HG02938 (cell line): ENCODE measurements around the gene CTDSP2.
A peak's percentile ranks its signal among the peaks of the same experiment; 100 is the strongest.
"Not testable (repeated sequence)": the region's sequence is repeated elsewhere in the genome, so short reads cannot be mapped to it uniquely, and the experiment has no call there.

Experiments
- ATAC-seq: cut with Tn5 transposase; IDR thresholded peaks from one replicate; pipeline ENCODE4 v1.9.1; 2021; ENCODE audit warnings: mild to moderate bottlenecking, moderate library complexity; ENCODE audit not compliant: unreplicated experiment

The CTDSP2 gene

GRCh38 chr12:57783861-57784260 is 62.7 kb downstream of the CTDSP2 start:
- no peak for ATAC-seq

- no peak for ATAC-seq
These were observed 63.1 kb downstream of the CTDSP2 start for GRCh38 chr12:57783466-57783801.

- peak; percentile 86 for ATAC-seq
These were observed 63.7 kb downstream of the CTDSP2 start, which contains the start of gene TSFM for GRCh38 chr12:57782608-57783465. Gene TSFM, plus strand, starts transcription at chr12:57782787. Its CDS starts 15 bp downstream, at chr12:57782802.

DNA sequence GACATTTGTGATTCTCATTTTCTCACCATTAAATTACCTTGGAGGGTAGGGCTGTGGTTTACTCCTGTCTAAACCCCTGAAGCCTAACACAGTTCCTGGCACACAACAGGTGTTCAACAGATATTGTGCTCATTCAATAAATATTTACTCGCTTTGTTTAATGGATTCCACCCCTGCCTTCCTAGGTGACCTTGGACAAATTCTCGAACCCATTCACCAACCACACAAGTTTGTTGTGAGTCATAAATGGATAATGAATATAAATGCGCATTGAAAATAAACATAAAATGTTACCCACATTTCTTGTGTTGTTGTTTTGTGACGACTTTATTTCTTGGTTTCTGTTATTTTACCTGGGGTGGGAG is 64.3 kb downstream of the CTDSP2 start:
- no peak for ATAC-seq

- ATAC-seq = no peak
These were observed 64.7 kb downstream of the CTDSP2 start for GRCh38 chr12:57781801-57782200.

GRCh38 chr12:57781244-57781643 is 65.3 kb downstream of the CTDSP2 start:
- ATAC-seq = no peak

- no peak for ATAC-seq
These were observed 66.1 kb downstream of the CTDSP2 start for GRCh38 chr12:57780284-57780897.

DNA sequence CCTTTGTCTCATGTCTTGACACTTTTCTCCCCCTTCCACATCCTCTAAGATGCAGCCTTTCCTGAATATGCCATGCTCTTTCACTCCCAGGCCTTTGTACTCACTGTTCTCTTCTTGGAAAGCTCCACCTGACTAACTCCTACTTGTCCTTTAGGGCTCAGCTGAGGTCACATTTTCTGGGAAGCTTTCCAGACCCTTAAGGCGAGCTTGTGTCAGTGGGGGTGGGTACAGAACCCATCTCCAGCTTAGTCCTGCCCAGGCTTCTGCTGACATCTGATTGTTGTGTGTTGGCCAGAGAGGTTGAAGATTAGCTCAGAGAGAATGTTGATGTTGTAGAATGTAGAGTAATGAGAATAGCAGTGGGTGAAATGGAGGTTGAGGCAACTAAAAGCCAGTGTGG is 66.8 kb downstream of the CTDSP2 start:
- ATAC-seq = no peak

DNA sequence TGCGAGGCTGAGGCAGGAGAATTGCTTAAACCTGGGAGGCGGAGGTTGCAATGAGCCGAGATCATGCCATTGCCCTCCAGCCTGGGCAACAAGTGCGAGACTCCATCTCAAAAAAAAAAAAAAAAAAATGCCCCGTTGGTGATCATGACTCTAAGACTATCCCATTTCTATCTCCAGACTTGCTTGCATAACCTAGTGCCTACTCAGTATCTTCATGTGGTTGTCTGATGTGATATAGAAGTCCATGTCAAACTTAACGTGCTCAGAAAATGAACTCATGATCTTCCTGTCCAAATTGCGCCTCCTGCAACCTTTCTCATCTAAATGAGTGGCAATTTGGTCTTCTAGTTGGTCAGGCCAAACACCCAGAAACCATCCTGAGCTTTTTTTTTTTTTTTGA is 68.6 kb downstream of the CTDSP2 start:
- ATAC-seq = no peak

DNA sequence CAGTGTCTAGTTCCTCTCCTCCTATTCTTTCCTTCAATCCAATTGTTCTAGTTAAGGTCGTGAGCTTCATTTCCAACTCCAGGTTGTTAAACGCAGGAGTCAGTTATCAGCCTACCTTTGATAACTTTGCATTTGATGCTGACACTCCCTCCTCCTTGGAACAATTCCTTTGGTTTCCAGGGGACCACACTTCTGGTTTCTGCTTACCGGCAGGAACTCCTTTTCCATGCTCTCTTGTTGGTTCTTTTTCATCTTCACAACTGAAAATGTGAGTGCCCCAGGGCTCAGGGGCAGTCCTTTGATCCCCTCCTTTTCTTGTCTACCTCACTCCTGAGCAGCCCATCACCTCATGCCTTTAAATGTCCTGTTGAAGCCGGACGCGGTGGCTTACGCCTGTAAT is 69.2 kb downstream of the CTDSP2 start:
- ATAC-seq = no peak

GRCh38 chr12:57776247-57776587 is 70.3 kb downstream of the CTDSP2 start:
- no peak for ATAC-seq

DNA sequence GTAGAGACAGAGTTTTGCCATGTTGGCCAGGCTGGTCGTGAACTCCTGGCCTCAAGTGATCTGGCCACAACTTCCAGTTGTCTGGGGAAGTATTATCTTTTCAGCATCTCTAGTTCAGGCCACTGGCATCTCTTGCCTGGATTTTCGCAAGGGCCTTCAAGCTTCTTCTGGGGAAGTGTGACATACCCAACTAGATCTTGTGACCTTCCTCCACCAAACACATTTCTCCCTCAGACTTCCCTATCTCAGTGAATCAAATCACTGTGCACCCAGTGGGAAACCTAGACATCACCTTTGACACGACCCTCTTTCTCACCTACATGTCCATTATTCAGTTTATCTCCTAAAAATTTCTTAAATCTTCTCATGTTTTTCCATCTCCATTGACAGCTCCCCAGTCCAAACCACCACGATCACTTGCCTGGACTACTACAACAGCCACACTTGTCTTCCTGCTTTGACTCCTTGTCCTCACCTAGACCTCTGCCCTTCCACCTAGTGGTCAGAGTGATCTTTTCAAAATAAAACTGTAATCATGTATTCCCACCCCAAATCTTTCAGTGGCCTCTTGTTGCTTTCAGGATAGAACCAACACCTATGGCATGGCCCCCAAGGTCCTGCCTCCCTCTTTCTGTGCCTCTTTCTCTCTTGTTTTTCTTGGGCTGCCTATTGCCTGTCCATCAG is 70.8 kb downstream of the CTDSP2 start:
- ATAC-seq = no peak

DNA sequence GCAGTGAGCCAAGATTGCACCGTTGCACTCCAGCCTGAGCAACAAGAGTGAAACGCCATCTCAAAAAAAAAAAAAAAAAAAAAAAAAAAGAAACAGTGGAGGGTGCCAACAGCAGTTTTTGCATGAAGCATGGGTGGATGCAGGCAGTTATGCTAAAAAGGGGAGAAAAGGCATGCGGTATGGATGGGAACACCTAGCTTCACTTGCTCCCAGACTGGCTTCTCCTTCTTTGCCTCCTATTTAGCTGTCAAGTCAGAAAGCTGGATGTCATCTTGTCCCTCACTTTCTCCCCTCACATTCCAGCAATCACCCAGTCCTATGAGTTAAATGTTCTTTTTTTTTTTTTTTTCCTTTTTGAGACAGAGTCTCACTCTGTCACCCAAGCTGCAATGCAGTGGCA is 71.5 kb downstream of the CTDSP2 start:
- no peak for ATAC-seq

GRCh38 chr12:57774634-57775033 is 71.9 kb downstream of the CTDSP2 start:
- ATAC-seq = not testable (repeated sequence)

DNA sequence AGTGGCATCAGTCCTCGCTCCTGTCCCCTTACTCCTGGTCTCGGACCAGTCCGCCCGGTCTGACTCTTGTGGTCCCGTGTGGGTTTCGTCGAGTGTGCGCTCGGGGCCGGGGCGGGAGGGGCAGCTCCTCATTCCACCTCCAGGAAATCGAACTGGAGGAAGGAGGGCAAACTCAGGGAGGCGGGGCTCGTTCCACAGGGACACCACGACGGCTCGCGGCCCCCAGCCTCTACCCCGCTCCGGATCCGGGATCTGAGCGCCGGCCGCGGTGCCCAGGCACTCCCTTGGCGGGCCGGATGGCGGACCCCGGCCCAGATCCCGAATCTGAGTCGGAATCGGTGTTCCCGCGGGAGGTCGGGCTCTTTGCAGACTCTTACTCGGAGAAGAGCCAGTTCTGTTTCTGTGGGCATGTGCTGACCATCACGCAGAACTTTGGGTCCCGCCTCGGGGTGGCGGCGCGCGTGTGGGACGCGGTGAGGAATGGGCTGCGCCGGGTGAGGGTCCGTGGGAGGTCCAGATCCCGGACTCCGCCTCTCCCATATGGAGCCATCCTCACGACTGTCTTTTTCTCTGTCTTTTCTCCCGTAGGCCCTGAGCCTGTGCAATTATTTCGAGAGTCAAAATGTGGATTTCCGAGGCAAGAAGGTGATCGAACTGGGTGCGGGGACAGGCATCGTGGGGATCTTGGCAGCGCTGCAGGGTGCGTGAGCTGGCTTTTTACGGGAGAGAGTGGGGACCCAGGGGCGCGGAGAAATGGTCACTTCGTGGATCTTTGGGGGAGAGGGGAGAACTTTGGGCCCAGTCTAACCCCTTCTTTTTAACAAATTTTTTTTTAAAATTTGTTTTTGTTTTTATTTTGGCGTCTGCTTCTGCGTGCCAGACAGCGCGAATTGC is 73.9 kb downstream of the CTDSP2 start, which contains the start of gene EEF1AKMT3:
TSS of gene EEF1AKMT3 (plus strand) at position 186 of the 894 bp plus-strand sequence. CDS start at position 297, 111 bp downstream.
- ATAC-seq = peak; percentile 27

DNA sequence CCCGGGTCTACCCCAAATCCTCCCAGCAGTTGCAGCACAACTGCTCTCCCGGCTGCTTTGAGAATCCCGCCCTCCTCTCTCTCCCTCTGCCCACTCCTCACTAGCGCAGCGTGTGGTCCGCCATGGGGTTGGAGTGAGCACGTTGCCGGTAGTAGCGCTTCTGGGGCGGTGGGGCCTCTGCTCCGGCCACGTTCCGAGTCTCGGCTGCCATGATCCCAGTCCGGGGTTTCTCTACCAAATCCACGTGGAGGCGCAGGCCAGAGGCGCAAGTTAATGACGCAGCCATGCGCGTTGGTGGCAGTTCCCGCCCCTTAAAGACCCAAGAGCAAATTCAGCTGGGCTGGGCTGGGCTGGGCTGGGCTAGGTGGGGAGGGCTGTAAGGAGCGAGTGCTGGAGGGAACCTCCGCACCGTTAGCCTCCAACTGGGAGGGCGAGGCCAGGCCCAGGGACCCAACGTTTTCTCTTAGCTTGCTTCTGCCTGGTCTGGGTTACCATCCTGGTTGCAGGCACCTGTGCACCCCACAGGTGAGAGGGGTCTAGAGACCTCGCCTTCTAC is 74.6 kb downstream of the CTDSP2 start, which contains the start of gene METTL1:
TSS of gene METTL1 (minus strand) at position 233 of the 556 bp plus-strand sequence. CDS start at position 211, 22 bp downstream.
- ATAC-seq = peak; percentile 74

DNA sequence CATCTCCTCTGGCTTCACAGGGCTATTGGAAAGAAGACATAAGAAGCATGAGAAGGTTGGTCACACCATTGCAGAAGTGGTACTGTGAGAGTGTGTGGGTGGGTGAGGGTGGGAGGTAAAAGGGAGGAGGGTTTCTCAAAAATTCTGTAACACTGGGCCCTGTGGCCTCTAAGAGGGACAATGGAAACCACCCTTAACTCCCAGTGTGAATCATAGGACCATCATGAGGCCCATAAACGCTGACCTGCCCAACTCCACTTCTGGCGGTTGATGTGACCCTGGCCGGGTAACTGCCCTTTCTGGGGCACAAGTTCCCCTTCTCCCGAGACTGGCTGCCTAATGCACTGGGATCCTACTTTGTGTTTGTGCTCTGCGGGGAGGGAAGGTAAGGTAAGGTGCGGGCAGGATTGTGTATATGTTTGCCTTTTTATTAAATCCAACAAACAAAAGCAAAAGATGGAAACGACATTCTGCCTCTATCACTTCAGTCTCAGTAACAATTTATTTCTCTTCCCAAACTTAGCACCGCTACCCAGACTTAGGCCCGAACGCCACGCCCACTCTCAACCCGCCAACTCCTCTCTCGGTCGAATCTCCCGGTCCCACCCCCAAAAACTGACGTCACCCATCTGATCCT is 75.2 kb downstream of the CTDSP2 start:
- peak; percentile 76 for ATAC-seq

DNA sequence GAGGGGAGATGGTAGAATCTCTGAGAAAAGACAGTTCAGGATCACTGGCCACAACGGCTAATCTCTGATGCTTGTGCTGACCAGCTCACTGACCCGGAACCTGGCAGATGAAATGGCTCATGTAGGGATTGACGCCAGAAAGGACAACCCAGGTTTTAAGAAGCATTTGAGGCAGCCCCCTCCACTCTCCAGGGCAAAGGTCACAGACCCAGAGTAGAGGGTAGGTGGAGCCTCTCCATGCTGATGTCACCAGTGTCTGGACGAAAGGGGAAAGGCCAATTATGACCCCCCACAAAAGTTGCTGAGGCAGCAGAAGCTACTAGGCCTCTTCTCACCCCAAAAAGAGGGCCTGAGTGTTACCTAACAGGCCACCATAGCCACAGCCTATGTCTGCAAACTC is 75.8 kb downstream of the CTDSP2 start:
- no peak for ATAC-seq
